Endometrium (tissue), 2 donors: Measurements from ENCODE around the gene PDSS1.
A peak's percentile ranks its signal among the peaks of the same experiment; 100 is the strongest.

Experiments used
- FAIRE-seq: peaks from 2 replicates; lab custom pipeline; 2012; peaks lifted over from hg19 to GRCh38; lab: Jason Lieb, UNC
- donor health status: control.
- donor health status: control.

Gene PDSS1

DNA sequence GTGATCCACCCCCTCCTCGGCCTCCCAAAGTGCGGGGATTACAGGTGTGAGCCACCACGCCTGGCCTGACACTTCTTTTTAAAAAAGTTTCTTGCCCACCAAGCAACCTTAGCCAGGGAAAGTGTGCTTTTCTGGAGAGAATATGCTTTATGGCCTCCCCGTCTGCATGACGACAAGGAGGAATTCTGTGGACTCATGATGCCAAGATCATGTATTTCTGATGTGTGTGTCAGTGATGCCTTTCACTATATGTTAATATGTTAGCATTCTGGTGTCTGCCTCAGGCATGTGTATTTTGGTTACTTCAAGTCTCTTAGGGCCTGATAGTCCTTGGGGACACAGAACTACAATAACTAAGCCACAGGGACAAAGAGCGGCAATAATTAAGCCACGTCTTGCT lies 2.1 kb downstream of the PDSS1 start:
- FAIRE-seq, result no peak

DNA sequence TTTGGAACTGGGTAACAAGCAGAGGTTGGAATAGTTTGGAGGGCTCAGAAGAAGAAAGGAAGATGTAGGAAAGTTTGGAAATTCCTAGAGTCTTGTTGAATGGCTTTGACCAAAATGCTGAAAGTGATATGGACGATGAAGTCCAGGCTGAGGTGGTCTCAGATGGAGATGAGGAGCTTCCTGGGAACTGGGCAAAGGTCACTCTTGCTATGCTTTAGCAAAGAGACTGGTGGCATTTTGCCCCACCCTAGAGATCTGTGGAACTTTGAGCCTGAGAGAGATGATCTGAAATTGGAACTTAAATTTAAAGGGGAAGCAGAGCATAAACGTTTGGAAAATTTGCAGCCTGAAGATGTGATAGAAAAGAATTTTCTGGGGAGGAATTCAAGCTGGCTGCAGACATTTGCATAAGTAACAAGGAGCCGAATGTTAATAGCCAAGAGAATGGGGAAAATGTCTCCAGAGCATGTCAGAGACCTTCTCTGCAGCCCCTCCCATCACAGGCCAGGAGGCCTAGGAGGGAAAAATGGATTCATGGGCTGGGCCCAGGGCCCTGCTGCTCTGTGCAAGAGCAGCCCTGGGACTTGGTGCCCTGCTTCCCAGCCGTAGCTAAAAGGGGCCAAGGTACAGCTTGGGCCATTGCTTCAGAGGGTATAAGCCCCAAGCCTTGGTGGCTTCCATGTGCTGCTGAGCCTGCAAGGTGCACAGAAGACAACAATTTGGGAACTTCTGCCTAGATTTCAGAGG lies 3.6 kb downstream of the PDSS1 start:
- no peak for FAIRE-seq

DNA sequence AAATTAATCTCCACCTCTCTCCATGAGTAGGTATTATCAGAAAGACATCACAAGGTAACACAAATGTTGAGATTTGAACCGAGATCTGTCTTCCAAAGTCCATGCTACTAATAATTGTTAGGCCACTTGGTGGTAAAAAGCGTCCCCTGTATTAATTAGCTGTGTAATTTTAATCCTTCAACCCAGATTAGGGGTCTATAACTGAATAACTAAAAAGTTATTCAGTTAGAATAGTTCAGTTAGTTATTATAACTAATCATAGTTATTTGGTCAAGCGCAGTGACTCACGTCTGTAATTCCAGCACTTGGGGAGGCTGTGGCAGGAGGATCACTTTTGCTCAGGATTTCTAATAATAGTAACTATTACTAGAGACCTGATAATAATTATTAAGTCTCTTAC lies 5.6 kb downstream of the PDSS1 start:
- no peak for FAIRE-seq

DNA sequence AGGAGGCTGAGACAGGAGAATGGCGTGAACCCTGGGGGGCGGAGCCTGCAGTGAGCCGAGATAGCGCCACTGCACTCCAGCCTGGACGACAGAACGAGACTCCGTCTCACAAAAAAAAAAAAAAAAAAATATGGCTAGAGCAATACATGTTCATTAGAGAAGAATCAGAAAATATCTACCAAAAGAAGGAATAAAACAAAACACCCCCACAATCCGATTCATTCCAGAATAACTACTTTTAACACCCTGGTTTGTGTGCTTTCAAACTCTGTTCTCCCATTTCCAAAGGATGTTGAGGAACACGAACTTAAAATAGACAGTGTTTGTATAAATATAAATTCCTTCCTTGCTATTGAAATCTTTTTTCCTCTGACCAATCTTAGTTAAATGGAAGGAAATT lies 6.5 kb downstream of the PDSS1 start:
- FAIRE-seq, result no peak

DNA sequence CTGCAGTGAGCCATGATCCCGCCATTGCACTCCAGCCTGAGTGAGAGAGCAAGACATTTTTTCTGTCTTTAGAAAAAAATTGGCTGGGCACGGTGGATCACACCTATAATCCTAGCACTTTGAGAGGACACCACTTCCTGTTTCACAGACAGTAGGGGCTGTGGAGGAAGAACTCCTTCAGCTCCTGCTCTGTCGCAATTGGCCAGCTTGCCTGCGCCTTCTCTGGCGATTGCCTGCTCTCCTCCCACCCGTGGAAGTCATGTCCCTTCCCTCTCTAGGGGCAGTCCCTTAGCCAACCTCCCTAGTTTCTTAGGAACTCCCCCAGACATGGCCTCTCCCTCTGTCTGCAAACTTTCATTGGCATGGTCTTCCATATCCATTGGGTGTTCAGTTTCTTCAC lies 8.7 kb downstream of the PDSS1 start:
- FAIRE-seq, result no peak

DNA sequence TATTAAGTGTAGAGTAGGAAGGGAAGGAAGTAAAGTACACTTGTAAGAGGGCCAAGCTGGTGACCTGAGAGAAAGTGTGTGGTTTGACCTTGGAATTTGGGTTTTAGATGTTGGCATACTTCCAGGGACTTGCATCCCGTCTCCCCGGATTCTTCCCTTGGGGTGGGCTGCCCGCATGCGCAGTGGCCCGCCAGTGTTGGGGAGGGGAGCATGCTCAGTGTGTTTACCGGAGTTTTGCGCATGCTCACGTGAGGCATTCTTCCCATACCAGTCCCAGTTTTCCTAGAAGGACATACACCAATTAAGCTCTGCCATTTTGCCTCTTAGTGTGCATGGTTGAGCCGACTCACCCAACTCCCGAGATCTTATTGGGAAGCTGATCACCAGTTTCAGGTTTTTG lies 9.4 kb downstream of the PDSS1 start:
- FAIRE-seq, result no peak

DNA sequence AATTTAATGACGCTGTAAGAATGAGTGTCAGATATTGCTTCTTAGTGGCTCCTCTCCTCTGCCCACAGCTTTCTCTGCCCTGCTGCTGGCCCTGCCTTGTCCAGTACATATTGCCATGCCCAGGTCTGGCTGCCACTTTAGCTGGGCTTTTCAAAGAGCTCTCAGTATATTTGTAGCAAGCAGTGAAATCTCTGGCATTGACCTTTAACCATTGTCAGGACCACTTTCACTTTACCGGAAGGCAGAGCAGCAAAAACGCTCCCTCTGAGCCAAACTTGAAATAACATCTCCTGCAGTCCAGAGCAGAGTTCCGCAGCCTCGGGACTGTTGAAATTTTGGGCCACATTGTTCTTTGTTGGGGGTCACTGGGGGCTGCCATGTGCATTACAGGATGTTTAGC lies 13.8 kb downstream of the PDSS1 start:
- FAIRE-seq, result no peak

DNA sequence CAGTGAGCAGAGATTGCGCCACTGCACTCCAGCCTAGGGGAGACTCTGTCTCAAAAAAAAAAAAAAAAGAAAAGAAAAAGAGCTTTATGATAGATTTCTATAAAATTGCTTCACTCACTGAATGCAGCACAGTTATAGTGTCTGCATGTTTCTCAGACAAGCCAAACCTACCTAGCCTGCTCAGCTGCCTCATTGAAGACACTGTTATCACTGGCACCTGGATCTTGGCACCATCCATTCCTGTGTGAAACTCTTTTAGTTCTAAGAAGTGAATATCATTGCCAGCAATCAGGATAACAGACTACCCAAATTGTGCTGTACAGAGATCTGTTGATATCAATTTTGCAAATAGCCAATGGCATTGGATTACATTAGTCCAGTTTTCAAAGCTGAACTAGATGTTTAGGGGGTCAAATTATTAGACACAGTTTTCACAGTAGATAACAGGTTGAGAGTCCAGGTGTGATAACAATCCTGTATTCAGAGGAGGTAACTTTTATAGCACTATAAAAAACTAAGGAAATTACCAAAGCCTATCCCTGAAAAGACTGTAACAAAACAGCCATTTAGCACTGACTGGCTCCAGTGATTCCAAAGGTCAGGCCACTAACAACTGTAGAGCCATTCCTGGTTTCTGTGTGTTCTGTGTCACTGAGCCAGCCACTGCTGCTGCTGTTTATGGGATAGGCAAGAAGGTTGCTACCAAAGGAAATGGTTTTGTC lies 17.1 kb downstream of the PDSS1 start:
- no peak for FAIRE-seq

DNA sequence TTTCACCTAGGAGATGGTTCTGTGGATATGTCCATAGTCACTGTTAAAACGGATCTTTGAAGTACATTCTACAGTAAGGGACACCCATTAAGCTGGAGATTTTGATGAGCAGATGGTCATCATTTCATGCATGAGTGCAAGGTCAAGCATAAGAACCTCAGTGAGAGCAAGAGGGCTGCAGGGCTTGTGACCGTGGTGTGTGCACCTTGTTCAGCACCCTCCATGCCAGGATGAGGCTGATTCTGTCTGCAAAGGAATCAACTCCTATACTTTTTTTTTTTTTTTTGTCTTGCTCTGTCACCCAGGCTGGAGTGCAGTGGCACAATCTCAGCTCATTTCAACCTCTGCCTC lies 17.6 kb downstream of the PDSS1 start:
- FAIRE-seq, result no peak

DNA sequence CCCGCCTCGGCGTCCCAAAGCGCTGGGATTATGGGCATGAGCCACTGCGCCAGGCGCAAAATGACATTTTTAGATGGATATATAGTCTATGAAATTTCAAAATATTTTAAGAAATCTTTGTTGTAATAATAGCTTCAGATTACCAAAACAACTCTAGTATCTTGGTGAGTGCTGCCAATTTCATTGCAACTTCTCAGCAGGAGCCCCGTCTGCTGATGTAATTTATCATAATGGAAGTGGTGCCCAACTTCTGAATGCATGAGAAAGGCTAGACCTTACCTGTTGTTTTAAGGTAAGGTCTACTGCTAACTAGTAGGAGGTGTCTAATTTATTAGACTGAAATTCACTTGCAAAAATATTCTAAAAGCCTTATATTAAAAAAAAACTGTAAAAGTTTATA lies 20.0 kb downstream of the PDSS1 start:
- no peak for FAIRE-seq

DNA sequence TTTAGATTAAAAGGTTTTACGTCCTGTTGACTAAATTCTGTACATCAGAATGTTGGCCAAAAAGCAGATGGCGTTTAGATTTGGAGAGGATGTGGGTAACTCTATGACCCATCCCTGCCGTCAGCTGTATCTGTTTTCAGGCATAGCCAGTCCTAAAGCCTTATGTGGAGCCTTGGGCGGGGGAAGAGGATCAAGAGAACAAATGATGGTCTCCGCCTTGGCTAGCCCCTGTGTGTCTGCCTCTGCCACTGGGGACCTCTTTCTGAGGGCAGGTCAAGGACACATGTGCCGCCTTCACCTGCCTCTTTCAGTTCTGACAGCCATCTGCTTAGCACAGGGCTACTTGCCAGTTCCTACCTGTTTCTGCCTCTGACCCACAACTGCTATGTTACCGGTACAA lies 24.1 kb downstream of the PDSS1 start:
- FAIRE-seq, result no peak

DNA sequence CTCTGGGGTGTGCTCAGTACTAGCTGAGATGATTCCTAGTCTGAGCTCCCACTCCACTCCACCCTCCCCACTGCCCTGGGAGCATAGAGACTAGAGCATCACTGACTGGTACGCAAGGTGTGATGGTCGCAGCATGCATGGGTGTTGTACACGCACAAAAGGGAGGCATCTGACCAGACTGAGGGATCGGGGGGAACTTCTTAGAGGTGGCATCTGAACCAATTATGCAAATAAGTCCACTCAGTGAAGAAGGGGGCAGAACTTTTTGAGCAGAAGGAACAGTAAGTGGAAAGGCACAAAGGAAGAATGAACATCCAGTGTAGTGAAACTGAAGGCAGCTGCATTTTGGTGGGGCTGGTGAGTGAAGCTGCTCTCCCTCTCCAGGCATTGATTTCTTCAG lies 25.5 kb downstream of the PDSS1 start:
- FAIRE-seq, result no peak

DNA sequence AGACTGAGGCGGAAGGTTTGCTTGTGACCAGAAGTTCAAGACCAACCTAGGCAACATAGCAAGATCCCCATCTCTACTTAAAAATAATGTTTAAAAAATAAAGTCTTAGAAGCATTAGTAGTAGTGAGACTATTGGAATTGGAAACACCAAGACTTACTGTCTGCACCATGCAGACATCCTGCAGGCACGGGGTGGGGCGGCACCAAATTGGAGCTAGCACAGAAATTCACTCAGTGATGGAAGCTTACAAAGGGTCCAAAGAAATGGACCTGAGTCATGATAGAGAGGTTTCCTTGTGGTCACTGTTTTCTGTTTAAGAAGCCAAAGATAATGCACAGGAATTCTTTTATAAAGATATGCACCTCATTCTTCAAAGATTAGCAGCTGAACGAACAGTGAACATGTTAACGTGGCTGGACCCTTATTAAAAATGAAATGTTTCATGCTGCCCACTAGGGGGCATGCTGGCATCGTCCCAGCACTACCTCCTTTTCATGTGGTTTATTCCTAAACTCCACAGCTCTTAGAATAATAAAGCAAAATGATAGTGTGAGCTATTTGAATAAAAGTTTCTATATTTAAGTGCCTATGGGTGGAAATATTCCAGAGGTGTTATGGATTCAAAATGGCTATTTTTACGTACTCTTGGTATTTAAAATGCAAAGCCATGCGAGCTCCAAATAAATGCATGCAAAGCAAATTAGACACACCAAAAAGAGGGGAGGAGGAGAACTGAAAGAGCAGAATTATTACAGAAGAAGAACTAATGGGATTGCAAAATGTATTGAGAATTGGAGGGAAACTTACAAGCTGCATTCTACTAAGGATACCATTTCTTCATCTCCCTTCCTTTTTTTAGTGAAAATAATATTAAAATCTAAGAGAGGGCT lies 28.6 kb downstream of the PDSS1 start:
- FAIRE-seq, result peak; percentile 89

DNA sequence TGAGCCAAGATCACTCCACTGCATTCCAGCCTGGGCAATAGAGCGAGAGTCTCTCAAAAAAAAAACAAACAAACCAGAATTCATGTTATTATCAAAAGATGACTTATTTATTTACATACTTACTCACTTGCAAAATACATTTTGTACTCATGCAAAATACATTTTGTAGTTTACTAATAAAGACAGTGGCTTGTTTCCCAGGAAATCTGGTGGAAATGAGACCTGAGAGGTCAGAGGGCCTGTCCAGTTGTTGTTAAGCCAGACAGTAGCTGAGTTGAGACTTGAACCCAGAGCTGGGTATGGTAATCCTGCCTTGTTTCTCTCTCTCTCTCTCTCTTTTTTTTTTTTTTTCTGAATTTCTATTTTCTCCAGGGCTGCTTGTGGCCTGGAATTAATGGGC lies 29.5 kb downstream of the PDSS1 start:
- no peak for FAIRE-seq

DNA sequence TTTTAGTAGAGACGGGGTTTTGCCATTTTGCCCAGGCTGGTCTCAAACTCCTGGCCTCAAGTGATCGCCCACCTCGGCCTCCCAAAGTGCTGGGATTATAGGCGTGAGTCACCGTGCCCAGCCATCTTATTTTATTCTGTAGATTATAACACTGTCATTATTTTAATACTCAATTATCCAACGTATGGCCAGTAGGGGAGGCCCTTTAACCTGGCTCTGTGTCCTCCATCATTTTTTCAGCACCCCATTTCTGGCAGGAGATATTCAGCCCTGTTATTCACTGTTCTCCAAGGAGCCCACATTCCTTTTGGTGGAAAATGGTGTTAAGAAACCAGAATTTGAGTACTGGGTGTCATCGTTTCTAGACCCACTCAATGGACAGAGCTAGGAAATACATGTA lies 31.5 kb downstream of the PDSS1 start:
- no peak for FAIRE-seq

DNA sequence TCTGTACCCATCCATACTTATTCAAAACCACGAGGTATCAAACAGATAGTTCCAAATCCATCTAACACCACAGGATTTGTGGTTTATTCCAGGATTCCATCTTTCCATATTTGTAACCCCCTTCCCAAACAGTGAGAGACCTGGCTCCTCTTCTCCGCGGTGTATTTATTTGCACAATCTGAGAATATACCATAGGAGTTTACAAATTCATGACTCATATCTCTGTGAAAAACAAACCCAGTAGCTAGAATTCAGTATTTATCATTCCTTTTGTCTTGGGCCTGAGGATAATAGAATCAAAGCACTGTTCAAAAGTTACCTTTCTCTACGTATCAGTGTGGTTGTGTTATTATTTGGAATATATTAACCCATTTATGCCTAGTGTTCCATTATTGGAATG lies 31.9 kb downstream of the PDSS1 start:
- no peak for FAIRE-seq

DNA sequence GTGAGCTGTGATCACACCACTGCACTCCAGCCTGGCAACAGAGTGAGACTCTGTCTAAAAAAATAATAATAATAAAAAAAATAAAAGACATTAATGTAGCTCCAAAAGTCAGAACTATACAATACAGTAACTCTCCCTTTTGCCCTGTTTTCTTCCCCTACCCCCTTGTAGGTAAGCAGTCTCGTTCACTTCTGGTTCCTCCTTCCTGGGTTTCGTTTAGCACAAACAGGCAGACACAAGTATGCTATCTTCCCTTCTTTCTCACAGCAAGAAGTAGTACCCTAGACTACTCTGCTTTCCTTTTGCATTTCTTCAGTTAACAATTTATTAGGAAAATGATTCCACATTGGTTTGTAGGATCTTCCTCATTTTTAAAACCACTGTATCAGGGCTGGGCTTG lies 33.1 kb downstream of the PDSS1 start:
- no peak for FAIRE-seq

DNA sequence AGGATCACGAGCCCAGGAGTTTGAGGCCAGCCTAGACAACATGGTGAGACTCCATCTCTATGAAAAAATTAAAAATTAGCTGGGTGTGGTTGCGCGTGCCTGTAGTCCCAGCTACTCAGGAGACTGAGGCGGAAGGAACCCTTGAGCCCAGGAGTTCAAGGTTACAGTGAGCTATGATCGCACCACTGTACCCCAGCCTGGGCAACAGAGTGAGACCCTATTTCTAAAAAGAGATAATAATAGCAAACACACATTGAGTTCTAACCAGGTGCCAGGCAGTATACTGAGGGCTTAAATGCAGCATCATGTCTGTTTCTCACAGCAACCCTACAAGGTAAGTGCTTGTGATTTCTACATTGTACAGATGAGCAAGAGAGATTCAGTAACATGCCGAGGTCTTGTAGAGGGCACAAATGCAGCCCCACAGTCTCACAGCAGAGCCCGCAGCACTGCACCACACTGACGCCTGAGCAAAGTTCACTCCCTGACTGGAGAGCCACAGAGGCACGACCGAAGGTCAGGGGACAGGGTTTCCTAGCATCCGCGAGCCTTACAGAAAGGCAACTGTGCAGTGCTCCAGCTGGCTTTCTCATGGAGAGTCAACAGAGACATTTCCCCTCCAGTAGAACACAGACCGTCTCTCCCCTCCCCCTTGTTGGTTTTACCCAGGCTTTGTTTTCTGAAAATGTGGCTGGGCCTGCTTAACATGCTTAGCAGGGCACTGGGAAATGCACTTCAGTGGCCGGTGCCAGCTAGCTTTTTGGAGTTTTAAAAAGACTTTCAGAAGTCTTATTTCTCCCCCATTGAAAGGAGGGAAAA lies 36.5 kb downstream of the PDSS1 start:
- FAIRE-seq, result no peak

DNA sequence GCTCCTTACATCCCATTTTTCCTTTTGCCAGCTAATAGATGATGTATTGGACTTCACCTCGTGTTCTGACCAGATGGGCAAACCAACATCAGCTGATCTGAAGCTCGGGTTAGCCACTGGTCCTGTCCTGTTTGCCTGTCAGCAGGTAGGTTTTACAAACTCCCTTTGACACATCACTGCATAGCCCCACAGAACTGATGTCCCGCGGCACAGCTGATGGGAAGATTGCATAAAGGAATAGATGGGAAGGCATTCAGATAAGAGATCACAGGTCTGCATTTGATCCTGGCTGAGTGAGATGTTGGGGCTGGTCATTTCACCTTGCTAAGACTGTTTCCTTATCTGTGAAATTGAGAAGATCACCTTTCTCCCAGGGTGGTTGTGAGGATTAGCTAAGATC lies 37.9 kb downstream of the PDSS1 start:
- FAIRE-seq, result no peak

DNA sequence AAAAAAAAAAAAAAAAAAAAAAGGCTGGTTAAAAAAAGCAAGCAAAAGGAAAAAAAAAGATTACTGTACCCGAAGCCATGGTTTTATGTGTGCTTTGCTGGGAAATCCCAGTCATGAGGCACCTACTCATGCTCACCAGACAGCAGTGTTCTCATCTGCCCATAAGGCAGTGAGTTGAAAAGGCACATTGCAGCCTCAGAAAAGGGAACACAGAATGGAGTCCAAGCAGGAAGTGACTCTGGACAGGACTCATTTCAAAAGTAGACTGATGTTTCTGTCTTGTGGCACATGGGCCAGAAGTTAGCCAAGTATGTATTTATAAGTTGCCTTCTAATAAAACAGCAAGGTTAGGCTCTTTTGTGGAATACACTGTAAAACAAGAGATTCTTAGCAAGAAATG lies 40.2 kb downstream of the PDSS1 start:
- no peak for FAIRE-seq

DNA sequence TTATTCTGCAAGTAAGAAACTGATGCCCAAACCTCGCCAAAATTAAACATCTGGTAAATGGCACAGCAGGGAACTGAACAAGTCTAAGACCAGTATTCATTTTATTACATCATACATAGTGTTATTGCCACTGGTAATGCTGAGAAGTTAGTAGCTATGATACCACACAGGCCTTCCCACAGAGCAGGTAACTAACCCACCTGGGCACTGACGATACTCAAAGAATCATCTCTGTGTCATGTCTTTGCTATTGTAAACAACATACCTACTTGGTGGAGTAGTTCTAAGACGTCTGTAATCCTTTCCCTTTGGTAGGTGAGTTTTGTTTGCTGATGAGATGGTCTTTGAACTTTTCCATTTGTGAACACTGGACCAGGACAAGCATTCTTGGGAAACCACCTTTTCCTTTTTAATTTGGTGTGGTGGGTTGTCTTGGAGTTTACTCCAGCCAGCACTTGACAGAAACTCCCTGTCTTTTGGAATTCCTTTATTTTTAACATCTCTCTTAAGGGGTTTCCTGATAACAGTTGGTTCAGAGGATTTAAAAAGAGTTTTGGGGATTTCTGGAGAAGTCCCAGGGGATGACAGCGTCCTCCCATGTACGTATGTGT lies 40.9 kb downstream of the PDSS1 start:
- FAIRE-seq, result no peak
